Astrocyte (in vitro differentiated cells and primary cell): ENCODE data around the gene FAM83C.

ENCODE experiments used
- EZH2 ChIP-seq: IDR thresholded peaks from 2 replicates; pipeline ENCODE4 v1.6.1; 2012; ENCODE audit warnings: mild to moderate bottlenecking, low read length, inconsistent platforms; ENCODE audit not compliant: insufficient read depth
- TF ChIP-seq, protein P1 (sequence below): IDR thresholded peaks from 2 replicates; pipeline ENCODE4 v1.5.1; 2011; ENCODE audit warnings: low read depth, mild to moderate bottlenecking, inconsistent platforms, low read length, moderate library complexity; ENCODE audit not compliant: insufficient read depth

DNA sequence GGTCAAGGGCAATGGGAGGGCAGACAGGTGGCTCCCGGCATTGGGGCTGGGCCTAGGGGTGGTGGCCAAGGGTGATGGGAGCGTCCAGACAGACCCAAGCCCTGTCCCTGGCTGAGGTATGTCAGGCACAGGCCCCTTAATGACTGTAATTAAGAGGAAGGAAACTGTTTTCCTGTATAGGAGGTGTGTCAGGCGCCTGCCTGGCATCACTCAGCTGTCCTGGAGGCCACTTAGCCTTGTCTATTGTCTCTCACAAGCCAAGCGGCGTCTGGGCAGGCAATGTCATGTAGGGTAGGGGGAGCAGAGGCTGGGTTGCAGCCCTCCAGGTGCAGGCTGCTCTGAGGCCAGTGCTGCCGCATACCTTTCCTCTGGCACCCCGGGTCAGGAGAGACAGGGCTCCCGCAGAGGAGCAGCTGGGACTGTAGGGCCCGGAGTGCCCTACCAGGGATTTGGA, 3.9 kb upstream of the FAM83C start:
- TF ChIP-seq, protein P1, sequence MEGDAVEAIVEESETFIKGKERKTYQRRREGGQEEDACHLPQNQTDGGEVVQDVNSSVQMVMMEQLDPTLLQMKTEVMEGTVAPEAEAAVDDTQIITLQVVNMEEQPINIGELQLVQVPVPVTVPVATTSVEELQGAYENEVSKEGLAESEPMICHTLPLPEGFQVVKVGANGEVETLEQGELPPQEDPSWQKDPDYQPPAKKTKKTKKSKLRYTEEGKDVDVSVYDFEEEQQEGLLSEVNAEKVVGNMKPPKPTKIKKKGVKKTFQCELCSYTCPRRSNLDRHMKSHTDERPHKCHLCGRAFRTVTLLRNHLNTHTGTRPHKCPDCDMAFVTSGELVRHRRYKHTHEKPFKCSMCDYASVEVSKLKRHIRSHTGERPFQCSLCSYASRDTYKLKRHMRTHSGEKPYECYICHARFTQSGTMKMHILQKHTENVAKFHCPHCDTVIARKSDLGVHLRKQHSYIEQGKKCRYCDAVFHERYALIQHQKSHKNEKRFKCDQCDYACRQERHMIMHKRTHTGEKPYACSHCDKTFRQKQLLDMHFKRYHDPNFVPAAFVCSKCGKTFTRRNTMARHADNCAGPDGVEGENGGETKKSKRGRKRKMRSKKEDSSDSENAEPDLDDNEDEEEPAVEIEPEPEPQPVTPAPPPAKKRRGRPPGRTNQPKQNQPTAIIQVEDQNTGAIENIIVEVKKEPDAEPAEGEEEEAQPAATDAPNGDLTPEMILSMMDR = no peak
- no peak for TF ChIP-seq EZH2
